GM21390 (cell line): Measurements from ENCODE around the gene DCAKD.
"Not testable (repeated sequence)": the region's sequence is repeated elsewhere in the genome, so short reads cannot be mapped to it uniquely, and the experiment has no call there.

Experiments used
- ATAC-seq: cut with Tn5 transposase; IDR thresholded peaks from one replicate; pipeline ENCODE4 v1.9.1; 2021; ENCODE audit not compliant: unreplicated experiment

The DCAKD gene

DNA sequence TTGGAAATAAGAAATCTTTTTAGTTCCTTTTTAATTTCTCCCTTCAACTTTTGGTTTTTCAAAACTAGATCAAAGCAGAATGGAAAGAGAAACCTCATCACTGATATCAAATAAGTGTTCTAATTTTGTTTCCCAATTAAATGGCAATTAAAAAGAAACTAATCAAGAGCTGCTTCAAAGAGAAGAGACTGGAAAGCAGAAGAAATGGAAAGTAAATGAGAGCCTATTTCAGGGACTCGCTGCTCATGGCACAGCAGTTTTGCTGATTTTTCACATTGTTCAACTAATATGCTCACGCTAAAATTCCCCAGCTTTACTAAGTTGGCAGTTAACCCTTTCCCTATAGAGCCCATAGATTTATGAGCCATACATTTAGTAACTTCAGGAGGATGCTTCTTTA is 16.2 kb upstream of the DCAKD start:
- no peak for ATAC-seq

DNA sequence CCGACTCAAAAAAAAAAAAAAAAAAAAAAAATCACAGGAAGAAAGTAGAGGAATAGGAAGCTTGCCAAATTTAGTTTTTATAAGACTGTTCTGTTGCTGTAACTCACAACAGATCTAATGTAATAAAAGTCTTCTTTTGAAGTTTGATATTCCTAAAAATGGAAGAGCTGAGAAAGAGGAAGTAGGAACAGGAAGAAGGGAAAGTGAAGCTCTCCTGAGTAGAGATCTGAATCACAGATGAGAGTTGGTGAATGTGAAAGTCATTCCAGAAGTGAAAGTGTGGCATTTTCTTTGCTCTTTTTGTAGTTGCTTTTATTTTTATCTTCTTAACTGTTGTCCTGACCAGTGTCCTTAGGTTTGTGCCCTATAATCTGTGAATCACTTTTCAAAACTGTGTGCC is 11.8 kb upstream of the DCAKD start:
- no peak for ATAC-seq

DNA sequence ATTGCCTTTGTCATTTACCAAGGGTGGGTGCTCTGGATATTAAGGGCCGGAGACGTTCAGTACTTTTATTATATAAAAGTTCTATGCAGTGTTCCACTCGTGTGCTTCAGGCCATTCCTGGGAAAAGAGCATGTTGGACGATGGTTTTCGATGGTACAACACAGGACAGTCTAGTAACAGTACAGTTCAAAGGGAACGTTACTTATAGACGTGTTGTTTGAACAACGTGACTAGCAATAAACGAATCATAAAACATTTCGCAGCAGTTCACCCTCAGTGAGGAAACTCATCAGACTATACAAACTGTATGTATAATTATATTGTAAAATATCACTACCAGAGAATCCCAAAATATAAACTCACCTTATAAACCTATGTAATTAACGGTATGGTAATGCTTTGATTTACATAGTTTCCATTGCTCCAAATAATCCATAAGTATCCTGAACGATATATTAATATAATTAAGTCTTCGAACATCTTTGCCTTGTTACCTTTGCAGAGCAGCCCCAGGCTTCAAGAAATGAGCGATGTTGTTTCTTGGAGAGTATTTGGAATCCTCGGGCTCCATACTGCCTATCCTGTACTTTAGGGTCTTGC is 10.3 kb upstream of the DCAKD start:
- ATAC-seq: no peak

GRCh38 chr17:45060797-45061605 is 9.6 kb upstream of the DCAKD start, which contains the start of gene NMT1:
Gene NMT1, plus strand, starts transcription at chr17:45061317. Its CDS starts 13 bp downstream, at chr17:45061330.
- peak; percentile 86 for ATAC-seq

DNA sequence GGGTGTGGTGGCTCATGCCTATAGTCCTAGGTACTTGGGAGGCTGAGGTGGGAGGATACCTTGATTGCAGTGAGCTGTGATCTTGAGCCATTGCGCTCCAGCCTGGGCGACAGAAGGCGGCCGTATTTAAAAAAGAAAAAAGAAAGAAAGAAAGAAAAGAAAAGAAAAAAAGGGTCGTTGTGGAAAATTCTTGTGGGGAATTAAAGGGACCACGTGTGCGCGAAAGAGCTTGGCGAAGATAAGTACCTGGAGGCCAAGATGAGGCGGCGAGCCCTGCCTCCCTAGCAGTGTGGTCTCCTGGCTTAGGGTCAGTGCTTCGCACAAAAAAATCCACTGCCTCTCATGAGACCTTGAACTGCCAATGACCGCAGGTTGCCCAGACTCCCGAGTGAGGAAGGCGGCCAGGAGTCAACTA is 9.0 kb upstream of the DCAKD start:
- no peak for ATAC-seq

DNA sequence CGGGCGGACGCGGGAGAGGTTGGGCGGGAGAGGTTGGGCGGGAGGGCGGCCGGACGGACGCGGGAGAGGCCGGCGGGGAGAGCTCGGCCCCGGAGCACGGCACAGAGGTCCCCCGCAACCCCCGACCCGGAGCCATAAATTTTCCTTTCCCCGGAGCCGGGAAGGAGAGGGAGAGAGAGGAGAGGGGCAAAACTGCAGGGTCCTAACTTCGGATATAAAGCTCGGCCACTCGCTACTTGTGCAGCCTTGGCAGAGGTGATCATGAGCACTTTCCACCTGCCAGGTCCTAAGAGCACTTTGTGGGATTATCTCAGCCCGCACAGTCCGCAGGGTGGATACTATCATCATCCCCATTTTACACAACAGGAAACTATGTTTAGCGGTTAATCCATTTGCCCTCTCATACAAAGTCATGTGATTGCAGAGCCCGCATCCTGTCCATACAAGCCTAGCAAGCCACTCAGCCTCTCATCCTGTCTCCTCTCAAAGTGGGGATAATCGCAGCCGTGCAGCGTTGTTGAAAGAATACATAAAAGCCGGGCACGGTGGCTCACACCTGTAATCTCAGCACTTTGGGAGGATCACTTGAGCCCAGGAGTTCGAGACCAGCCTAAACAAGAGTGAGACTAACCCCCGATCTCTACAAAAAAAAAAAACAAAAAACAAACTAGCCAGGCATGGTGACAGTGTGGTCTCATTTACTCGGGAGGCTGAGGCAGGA is 780 bp upstream of the DCAKD start:
- no peak for ATAC-seq

DNA sequence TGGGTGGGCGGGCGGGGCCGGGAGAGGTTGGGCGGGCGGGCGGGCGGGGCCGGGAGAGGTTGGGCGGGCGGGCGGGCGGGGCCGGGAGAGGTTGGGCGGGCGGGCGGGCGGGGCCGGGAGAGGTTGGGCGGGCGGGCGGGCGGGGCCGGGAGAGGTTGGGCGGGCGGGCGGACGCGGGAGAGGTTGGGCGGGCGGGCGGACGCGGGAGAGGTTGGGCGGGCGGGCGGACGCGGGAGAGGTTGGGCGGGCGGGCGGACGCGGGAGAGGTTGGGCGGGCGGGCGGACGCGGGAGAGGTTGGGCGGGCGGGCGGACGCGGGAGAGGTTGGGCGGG is 254 bp upstream of the DCAKD start:
- not testable (repeated sequence) for ATAC-seq

- no peak for ATAC-seq
These were observed 862 bp downstream of the DCAKD start for GRCh38 chr17:45050481-45051059.

DNA sequence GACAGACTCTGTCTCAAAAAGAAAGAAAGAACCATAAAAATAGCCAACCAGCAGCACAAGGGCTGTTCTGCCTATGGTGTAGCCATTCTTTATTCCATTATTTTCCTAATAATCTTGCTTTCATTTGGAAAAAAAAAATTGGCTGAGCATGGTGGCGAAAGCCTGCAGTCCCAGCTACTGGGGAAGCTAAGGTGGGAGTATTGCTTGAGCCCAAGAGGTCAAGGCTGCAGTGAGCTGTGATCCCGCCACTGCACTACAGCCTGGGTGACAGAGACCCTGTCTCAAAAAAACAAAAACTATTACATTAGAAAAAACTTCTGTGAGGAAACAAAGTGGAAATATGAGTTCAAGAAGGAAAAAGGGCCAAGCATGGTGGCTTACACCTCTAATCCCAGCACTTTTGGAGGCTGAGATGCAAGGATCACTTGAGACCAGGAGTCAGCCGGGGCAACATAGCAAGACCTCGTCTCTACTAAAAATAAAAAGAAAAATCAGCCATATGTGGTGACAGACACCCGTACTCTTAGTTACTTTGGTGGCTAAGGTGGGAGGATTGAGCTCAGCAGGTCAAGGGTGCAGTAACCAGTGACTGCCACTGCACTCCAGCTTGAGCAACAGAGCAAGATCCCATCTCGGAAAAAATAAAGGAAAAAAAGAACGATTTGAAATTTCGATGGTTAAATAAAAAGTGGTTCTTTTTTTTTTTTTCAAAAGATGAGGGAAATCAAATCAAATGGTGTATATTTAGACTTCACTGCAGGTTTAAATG is 2.5 kb downstream of the DCAKD start:
- no peak for ATAC-seq

GRCh38 chr17:45046537-45047125 is 4.8 kb downstream of the DCAKD start:
- ATAC-seq: no peak

DNA sequence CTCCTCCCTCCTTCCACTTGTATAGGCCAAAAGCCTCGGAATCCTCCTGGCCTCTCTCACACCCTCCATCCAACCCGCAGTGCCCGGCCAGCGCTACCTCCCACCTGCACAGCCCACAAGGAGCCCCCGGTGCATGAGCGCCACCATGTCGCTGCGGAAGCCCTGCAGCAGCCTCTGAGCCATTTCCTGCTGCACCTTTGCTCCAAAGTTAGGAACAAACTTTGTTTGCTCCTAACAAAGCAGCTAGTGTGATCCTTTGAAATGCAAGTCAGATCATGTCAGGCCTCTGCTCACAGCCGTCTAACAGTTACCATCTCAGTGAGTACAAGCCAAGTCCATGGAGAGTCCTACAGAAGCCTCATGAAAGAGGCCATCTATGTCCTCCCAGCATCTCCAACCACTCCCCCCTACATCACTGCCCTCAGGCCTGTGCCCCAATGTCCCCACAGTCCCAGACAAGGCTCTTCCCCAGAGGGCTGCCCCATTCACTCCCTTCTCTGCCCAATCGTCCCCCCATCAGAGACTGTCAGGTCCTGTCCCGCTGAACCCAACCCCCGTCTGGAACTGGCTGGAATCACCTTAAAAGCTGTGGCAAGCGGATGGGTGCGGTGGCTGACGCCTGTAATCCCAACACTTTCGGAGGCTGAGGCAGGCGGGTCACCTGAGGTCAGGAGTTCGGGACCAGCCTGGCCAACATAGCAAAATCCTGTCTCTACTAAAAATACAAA is 7.5 kb downstream of the DCAKD start:
- ATAC-seq: no peak

DNA sequence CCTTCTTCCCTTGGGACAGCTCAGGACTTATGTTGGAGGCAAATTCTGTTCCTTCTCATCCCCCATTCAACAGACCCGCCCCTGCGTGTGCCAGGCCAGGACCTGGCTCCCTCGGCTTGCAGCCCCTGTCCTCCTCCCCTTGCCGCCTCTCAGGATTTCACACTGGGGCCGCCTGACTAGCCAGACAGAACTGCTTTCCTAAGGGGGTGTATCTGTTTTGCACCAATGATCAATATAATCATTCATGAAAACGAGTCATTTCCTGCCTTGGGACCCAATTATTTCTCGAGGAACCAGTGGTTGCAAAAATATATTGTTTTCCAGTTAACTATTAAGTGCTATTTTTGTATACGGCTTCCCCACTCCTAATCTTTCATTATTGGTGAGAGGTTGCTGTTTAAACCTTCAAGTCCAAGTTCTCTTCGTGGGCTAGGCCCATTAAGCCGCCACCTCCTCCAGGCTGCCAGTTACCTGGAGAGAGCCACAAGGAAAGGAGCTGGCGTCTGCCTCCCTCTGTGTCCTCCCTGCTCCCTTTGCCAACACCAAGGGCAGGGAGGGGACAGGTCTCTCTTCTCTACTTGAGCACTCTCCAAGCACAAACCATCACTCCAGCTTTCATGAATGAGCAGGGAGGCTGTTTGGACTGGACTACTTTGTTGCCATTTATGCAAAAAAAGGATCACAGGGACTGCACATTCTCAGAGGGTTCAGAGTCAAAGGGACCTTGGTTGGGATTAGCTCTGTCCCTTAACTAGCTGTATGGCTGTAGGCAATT is 8.9 kb downstream of the DCAKD start:
- no peak for ATAC-seq

DNA sequence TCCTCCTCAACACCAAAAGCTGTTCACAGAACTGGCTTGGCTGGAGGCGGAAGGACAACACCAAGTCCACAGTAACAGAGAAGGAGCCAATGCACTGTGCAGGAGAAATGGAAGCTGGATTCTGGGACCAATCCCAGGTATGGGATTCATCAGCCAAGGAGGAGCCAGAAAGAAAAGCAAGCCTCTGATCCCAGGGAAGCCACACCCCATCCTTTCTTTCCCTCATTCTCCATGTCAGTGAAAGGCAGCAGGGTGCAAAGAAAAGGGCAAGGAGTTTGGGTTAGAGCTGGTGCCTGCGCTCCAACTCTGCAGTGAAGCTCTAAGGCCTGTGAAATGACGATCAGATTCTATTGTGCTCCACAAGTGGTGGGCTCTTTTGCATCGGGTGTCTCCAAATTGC is 11.0 kb downstream of the DCAKD start:
- ATAC-seq: no peak

- no peak for ATAC-seq
These were observed 12.5 kb downstream of the DCAKD start for GRCh38 chr17:45038728-45039634.

DNA sequence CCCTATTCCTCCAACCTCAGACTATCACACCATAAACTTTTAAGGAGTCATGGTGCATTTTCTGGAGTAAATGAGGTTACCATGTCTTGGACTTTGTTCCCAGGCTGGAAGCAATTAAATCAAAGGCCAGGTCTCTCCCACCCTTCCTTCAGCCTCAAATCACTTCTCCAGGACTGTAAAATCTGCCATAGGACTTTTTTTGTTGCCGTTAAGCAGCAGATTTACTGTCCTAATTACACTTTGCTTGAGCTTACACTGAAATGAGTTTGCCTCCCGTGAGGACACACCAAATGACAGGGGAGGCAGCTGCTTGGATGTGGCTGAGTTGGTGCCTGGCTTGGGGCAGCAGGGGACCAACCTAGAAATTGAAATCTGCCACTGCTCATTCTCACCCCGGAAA is 14.7 kb downstream of the DCAKD start:
- ATAC-seq: no peak

- no peak for ATAC-seq
These were observed 15.6 kb downstream of the DCAKD start for GRCh38 chr17:45035848-45036247.

DNA sequence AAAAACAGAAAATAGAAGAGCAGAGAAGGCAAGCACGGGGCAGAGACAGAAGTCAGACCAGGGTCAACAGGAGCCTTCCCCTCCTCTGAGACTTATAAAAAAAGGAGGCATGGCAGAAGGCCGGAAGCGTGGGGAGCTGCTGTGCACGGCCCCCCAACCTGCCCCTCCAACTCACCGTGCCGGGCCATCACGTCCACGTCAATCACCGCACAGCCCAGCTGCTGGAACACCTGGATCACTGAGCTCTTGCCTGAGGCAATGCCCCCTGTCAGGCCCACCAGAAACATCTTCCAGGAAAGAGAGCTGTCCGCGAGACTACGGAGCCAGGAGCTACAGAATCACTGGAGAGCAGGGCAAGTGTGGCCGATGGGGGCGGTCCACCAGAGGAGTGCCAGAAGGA is 16.8 kb downstream of the DCAKD start:
- no peak for ATAC-seq

DNA sequence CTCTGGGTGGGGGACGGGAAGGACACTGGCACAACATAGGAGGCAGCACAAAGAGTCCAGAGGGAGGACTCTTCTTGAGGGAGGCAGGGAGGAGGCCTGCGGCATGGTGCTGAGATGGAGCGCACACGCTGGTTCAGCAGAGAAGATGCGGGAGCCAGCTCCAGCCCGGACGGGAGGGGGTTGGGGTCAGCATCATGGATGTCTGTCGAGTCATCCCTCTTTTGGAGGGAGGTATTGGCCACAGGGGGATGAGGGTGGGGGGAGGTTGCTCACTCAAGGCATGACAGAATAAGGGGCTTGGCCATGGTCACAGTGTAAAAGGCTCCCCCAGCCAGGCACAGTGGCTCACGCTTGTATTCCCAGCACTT is 19.3 kb downstream of the DCAKD start:
- ATAC-seq: no peak
